Heart left ventricle (tissue), 16 donors: Measurements from ENCODE around the gene WDR12. TPM values are rescaled to one million over a fixed set of nuclear protein-coding genes. Genes with fewer than 3 reads are reported as not detected.

Experiments
- ATAC-seq, 4 donors: fragments of 200-7000 bp; cut with Tn5 transposase; one replicate each; pipeline ENCODE4 v1.9.1; 2020 to 2022; ENCODE audit warnings: moderate library complexity in 4 of 4, mild to moderate bottlenecking in 3 of 4, moderate number of reproducible peaks in 1 of 4
- DNase-seq, 5 donors: peaks; one replicate each; pipeline ENCODE4 v3.0.0-alpha.2; 2020
- H3K27ac ChIP-seq, 12 donors: fragments of 200-600 bp; sonication (generic) in 4 of 12; one replicate each; pipeline versions ENCODE4 v1.5.0 to v1.8.0; 2016 to 2022; ENCODE audit warnings: mild to moderate bottlenecking in 2 of 12
- H3K27me3 ChIP-seq, 9 donors: fragments of 200-600 bp; sonication (generic) in 2 of 9; one replicate each; pipeline versions ENCODE4 v1.5.1 to v1.8.0; 2016 to 2022; ENCODE audit warnings: mild to moderate bottlenecking in 3 of 9
- H3K36me3 ChIP-seq, 9 donors: fragments of 200-600 bp; sonication (generic) in 2 of 9; one replicate each; pipeline versions ENCODE4 v1.5.0 to v1.8.0; 2018 to 2022; ENCODE audit warnings: mild to moderate bottlenecking in 2 of 9
- H3K4me1 ChIP-seq, 12 donors: fragments of 200-600 bp; sonication (generic) in 4 of 12; one replicate each; pipeline versions ENCODE4 v1.5.0 to v1.8.0; 2016 to 2022; ENCODE audit warnings: mild to moderate bottlenecking in 3 of 12
- H3K4me3 ChIP-seq, 12 donors: fragments of 200-600 bp; sonication (generic) in 4 of 12; one replicate each; pipeline versions ENCODE4 v1.5.0 to v1.8.0; 2017 to 2022; ENCODE audit warnings: mild to moderate bottlenecking in 9 of 12, moderate library complexity in 4 of 12
- H3K9me3 ChIP-seq, 12 donors: fragments of 200-600 bp; sonication (generic) in 4 of 12; one replicate each; pipeline versions ENCODE4 v1.5.0 to v1.8.0; 2016 to 2022; ENCODE audit warnings: mild to moderate bottlenecking in 1 of 12
- POLR2A ChIP-seq, 2 donors: fragments of 450-650 bp; IDR thresholded peaks; one replicate each; pipeline ENCODE4 v1.6.1; 2017; ENCODE audit warnings: antibody characterized with exemption in 2 of 2, mild to moderate bottlenecking in 2 of 2, moderate library complexity in 2 of 2
- WGBS, 4 donors: extraction: QIAGEN DNeasy Blood & Tissue Kit in 2 of 4; methylation state at CpG; one replicate each; pipeline versions ENCODE4 v1.1.5 to v1.1.7; 2013 to 2018; 5-methylcytosine and 5-hydroxymethylcytosine counted together
- intact Hi-C, 10 donors: fragments of 100-400 bp; cut with DNase I; formaldehyde crosslinking; loops; one replicate each; pipeline versions ENCODE4 v1.11.1 to v1.14.2; 2022
- polyA plus RNA-seq, 2 donors: library from polyadenylated mRNA; stranded (reverse); fragments of 200-250 nt; gene quantifications; one replicate each; pipeline ENCODE4 v1.2.3, GENCODE V29; 2013
- total RNA-seq, 9 donors: library from RNA; depleted of rRNA in 2 of 9; stranded (reverse); fragments of >200 nt in 2 of 9; fragmentation: NEBNext Ultra II Directional in 3 of 9; extraction: Animal tissue kit (Norgen Biotek cat#: 25700) in 3 of 9; gene quantifications; one replicate each; pipeline versions ENCODE4 v1.1.0 to v1.2.4, GENCODE V29; 2016 to 2023
- TF ChIP-seq, protein P1 (sequence below), 12 donors: fragments of 200-600 bp; sonication (generic) in 4 of 12; IDR thresholded peaks; one replicate each; pipeline versions ENCODE4 v1.5.0 to v1.8.0; 2018 to 2022; ENCODE audit warnings: antibody characterized with exemption in 12 of 12, mild to moderate bottlenecking in 5 of 12
- donor health status: ischemic (EF 13 %, LVEDD 7.1; RV severe dilation, severe dysfunction).
- donor health status: healthy with polysubstance abuse.
- donor health status: DM: no; HTN: yes; CAD: no.
- donor health status: DM: no; HTN: no; CAD: no.
- donor health status: ischemic (EF 25% LVEDD 6.9; RV normal size, moderate dysfunction).
- donor health status: ischemic (EF 25% LVEDD 5.7; RV mildly dilated, moderate dysfunction).
- donor health status: healthy.
- donor health status: DM: yes; HTN: yes; CAD: no.
- donor health status: ischemic (EF 35%, LVEDD 5.7; RV mildly dilated, moderate dysfunction).
- donor health status: nonischemic (EF 11% LVEDD 7.7; RV severe dilation, severe dysfunction).
- donor health status: DM: yes; HTN: yes; CAD: no.
- donor health status: PGD.
- donor health status: ischemic (EF 29% LVEDD 5.4; RV normal size, mild dysfunction).
- donor health status: nonischemic (EF 23%, LVEDD 6.1; RV moderate dilation, normal function).

Gene WDR12
- total and polyA plus RNA-seq, 11 donors = 12.9 to 56.3 (median 34.0) TPM

DNA sequence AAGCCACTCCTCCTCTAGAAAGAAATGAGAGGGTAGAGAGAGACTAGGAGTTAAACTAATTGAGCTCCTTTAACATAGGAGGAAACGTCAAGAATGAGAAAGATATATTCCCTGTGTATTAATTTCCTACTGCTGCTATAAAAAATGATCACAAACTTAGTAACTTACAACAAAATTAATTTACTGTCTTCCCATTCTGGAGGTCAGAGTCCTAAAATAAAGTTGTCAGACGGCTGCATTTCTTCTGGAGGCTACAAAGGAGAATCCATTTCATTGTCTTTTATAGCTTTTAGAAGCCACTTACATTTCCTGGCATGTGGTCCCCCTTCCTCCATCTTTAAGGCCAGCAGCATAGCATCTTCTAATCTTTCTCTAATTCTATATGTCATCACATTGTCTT, 66.8 kb downstream of the WDR12 start:
- peaks cover 0 to 9% (median 0%) of the 10 kb centered on the region in 12 donors for H3K4me1 ChIP-seq
- WGBS, 4 donors = 75 to 91% (median 81%) methylated on average over 2 of the region's 2 CpGs
- intact Hi-C loops = no loop called here
- H3K9me3 ChIP-seq = peaks cover 0 to 23% (median 12%) of the 10 kb centered on the region in 12 donors
- no peak for DNase-seq
- TF ChIP-seq POLR2A (IDR thresholded peaks at IDR 0.05) = no peak
- TF ChIP-seq, protein P1, sequence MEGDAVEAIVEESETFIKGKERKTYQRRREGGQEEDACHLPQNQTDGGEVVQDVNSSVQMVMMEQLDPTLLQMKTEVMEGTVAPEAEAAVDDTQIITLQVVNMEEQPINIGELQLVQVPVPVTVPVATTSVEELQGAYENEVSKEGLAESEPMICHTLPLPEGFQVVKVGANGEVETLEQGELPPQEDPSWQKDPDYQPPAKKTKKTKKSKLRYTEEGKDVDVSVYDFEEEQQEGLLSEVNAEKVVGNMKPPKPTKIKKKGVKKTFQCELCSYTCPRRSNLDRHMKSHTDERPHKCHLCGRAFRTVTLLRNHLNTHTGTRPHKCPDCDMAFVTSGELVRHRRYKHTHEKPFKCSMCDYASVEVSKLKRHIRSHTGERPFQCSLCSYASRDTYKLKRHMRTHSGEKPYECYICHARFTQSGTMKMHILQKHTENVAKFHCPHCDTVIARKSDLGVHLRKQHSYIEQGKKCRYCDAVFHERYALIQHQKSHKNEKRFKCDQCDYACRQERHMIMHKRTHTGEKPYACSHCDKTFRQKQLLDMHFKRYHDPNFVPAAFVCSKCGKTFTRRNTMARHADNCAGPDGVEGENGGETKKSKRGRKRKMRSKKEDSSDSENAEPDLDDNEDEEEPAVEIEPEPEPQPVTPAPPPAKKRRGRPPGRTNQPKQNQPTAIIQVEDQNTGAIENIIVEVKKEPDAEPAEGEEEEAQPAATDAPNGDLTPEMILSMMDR (IDR thresholded peaks at IDR 0.05) = no peak
- no peaks in the 10 kb centered on the region for H3K27me3 ChIP-seq
- H3K4me3 ChIP-seq = no peak overlapping the region
- no peak overlapping the region for H3K27ac ChIP-seq
- ATAC-seq = no peak
- peaks cover 0 to 6% (median 0%) of the 10 kb centered on the region in 9 donors for H3K36me3 ChIP-seq

- Histone ChIP-seq H3K27me3 (no peaks in the 10 kb centered on the region), H3K4me3 (no peak overlapping the region), H3K9me3 (peaks cover 0 to 21% (median 12%) of the 10 kb centered on the region in 12 donors), H3K27ac (no peak overlapping the region), H3K36me3 (peaks cover 0 to 6% (median 0%) of the 10 kb centered on the region in 9 donors), H3K4me1 (no peaks in the 10 kb centered on the region)
- intact Hi-C loops = no loop called here
- DNase-seq (no peak), ATAC-seq (no peak)
- TF ChIP-seq, protein P1 (IDR thresholded peaks at IDR 0.05) = no peak
- TF ChIP-seq POLR2A (IDR thresholded peaks at IDR 0.05) = no peak
Measured at GRCh38 chr2:202842690-202843089, 68.8 kb downstream of the WDR12 start.

DNA sequence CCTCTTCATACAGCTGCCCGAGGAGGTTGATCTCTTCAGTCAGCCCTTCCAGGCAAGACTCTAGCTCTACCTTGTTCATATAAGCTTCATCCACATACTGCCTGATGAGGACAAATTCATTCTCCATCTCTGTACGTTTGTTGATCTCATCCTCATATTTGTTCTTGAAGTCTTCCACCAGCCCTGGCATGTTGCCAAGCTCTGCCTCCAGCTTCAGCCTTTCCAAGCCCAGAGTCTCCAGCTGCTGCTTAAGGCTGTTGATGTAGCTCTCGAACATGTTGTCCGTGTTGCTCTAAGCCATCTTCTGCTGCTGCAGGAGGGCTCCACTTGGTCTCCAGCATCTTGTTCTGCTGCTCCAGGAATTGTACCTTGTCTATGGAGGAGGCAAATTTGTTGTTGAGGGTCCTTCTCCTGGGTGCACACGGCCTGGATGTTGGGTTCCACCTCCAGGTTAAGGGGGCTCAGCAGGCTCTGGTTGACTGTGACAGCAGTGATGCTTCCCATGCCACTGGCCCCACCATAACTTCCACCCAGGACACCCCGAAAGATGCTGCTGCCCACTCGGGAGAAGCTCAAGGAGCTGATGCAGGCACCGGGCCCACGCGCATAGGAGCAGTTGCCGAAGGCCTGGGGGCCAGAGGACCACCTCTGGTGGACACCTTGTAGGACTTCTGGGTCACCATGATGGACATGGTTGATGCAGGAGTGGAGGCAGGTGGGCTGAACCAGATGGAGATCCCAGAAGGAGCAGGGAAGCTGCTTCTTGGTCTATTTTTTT, 70.2 kb downstream of the WDR12 start:
- H3K36me3 ChIP-seq = peaks cover 0 to 6% (median 0%) of the 10 kb centered on the region in 9 donors
- TF ChIP-seq POLR2A (IDR thresholded peaks at IDR 0.05) = no peak
- TF ChIP-seq, protein P1 (IDR thresholded peaks at IDR 0.05) = no peak
- H3K27me3 ChIP-seq = no peaks in the 10 kb centered on the region
- DNase-seq (no peak), ATAC-seq (no peak)
- no peak overlapping the region for H3K27ac ChIP-seq
- intact Hi-C loops = no loop called here
- H3K4me3 ChIP-seq = no peak overlapping the region
- peaks cover 0 to 21% (median 12%) of the 10 kb centered on the region in 12 donors for H3K9me3 ChIP-seq
- H3K4me1 ChIP-seq = no peaks in the 10 kb centered on the region
- WGBS, 4 donors = 87 to 94% (median 91%) methylated on average over 9 to 11 of the region's 11 CpGs

DNA sequence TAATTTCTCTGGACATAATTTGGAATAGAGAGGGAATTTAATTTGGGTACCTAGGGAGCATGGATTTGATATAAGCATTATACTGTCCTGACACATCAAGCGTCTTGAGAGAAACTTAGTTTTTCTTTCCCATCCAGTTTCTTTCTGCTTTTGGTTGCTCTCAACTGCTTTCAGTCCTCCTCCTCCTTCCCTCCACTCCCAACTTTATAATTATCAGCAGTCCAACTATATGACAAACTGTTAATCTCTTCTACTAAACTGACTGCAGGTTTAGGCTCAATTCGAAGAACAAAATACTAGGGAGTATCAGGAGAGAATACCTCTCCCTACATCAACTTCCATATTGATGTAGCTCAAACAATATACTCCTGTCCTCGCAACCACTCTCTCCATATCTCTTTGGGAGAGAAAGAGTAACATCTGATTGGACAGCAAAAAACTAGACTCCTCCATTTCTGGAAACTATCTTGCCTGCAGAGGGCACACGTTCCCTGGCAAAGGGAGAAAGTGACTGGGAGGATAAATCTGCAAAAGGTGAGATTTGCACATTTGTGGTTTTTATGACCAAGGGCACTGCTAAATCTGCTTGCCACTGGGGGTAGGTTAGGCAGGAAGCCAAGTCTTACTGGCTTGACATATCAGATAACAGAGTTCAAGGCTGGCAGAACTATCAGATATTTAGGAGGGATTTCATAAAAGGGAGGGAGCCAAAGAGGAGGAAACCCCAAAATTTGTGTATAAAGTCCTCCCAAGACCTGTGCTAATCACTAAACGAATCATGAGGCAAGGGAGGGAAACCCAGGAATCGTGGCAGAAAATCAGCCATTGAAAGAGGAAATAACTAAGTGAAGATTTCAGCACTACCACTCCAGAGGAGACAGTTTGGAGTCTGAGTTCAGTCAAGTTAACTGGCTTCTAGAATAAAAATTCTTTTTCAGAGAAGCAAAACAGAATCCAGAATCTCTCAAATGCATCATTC, 79.9 kb downstream of the WDR12 start:
- H3K4me1 ChIP-seq = peaks cover 0 to 10% (median 0%) of the 10 kb centered on the region in 12 donors
- WGBS, 4 donors = 36 to 41% (median 39%) methylated on average over 6 of the region's 6 CpGs
- intact Hi-C loops = no loop called here
- no peak for TF ChIP-seq POLR2A (IDR thresholded peaks at IDR 0.05)
- TF ChIP-seq, protein P1 (IDR thresholded peaks at IDR 0.05) = peak; percentile 23 to 69 (median 50)
- H3K9me3 ChIP-seq = no peaks in the 10 kb centered on the region
- DNase-seq (peak in 2 of 5 donors; percentile 16 to 27), ATAC-seq (peak in 3 of 4 donors; percentile 55 to 60 (median 57))
- H3K27ac ChIP-seq = no peak overlapping the region
- no peaks in the 10 kb centered on the region for H3K27me3 ChIP-seq
- H3K4me3 ChIP-seq = no peak overlapping the region
- H3K36me3 ChIP-seq = no peaks in the 10 kb centered on the region
